Midbrain (tissue), 1 donor: ENCODE results near the gene SNX5.

Source experiments
- DNase-seq: peaks from one replicate; lab custom pipeline; 2025; lab: John Stamatoyannopoulos, UW

SNX5 gene

GRCh38 chr20:17968366-17969277 lies at the start of gene SNX5, which contains the start of gene MGME1:
SNX5 (minus strand) TSS chr20:17968794; CDS start chr20:17968425, 369 bp downstream.
MGME1 (plus strand) TSS chr20:17969018; CDS start chr20:17969860, 842 bp downstream.
- peak; percentile 98 for DNase-seq

- DNase-seq = no peak
Measured at GRCh38 chr20:18018100-18018499, 49.5 kb upstream of the SNX5 start.

- no peak for DNase-seq
Measured at GRCh38 chr20:18016772-18017171, 48.2 kb upstream of the SNX5 start.

- no peak for DNase-seq
Measured at GRCh38 chr20:18014411-18014810, 45.8 kb upstream of the SNX5 start.

- DNase-seq = no peak
Measured at GRCh38 chr20:18012901-18013300, 44.3 kb upstream of the SNX5 start.

GRCh38 chr20:18011951-18012645 lies 43.5 kb upstream of the SNX5 start:
- DNase-seq = no peak

- DNase-seq = no peak
Measured at GRCh38 chr20:18011482-18011881, 42.9 kb upstream of the SNX5 start.

GRCh38 chr20:18009116-18009515 lies 40.5 kb upstream of the SNX5 start:
- DNase-seq = no peak

- no peak for DNase-seq
Measured at GRCh38 chr20:18007534-18008292, 39.1 kb upstream of the SNX5 start.

GRCh38 chr20:18006684-18007083 lies 38.1 kb upstream of the SNX5 start:
- no peak for DNase-seq

GRCh38 chr20:18005990-18006364 lies 37.4 kb upstream of the SNX5 start:
- no peak for DNase-seq

GRCh38 chr20:18005170-18005989 lies 36.8 kb upstream of the SNX5 start:
- DNase-seq = no peak

- DNase-seq = no peak
Measured at GRCh38 chr20:18004384-18005031, 35.9 kb upstream of the SNX5 start.

- DNase-seq = no peak
Measured at GRCh38 chr20:18003897-18004296, 35.3 kb upstream of the SNX5 start.

- peak; percentile 61 for DNase-seq
Measured at GRCh38 chr20:18001131-18001921, 32.7 kb upstream of the SNX5 start.

- DNase-seq = no peak
Measured at GRCh38 chr20:17999566-17999965, 31.0 kb upstream of the SNX5 start.

GRCh38 chr20:17998446-17998845 lies 29.9 kb upstream of the SNX5 start:
- DNase-seq = no peak

- DNase-seq = peak; percentile 62
Measured at GRCh38 chr20:17995967-17996819, 27.6 kb upstream of the SNX5 start.

GRCh38 chr20:17993546-17993945 lies 25.0 kb upstream of the SNX5 start:
- DNase-seq = no peak
